Spleen (tissue), 11 donors: Measurements from ENCODE around the gene FBXW8. TPM values are rescaled to one million over a fixed set of nuclear protein-coding genes. Genes with fewer than 3 reads are reported as not detected.

Experiments used
- DNase-seq: peaks from one replicate; pipeline ENCODE4 v3.0.0-alpha.2; 2020
- H3K27ac ChIP-seq, 8 donors: fragments of 200-600 bp; sonication (generic) in 7 of 8; 1 replicate in 4 of 8; 2 replicates in 4 of 8; pipeline versions ENCODE4 v1.5.0 to v1.8.0; 2016 to 2021; ENCODE audit warnings: inconsistent platforms in 4 of 8, mild to moderate bottlenecking in 4 of 8, moderate library complexity in 1 of 8
- H3K27me3 ChIP-seq, 7 donors: fragments of 200-600 bp; sonication (generic) in 6 of 7; replicated peaks in 1 of 7; 1 replicate in 4 of 7; 2 replicates in 3 of 7; pipeline versions ENCODE4 v1.5.0 to v1.8.0; 2016 to 2021; ENCODE audit warnings: inconsistent platforms in 3 of 7, mild to moderate bottlenecking in 1 of 7
- H3K36me3 ChIP-seq, 6 donors: fragments of 200-600 bp; sonication (generic) in 5 of 6; 1 replicate in 4 of 6; 2 replicates in 2 of 6; pipeline versions ENCODE4 v1.5.0 to v1.8.0; 2016 to 2021; ENCODE audit warnings: inconsistent platforms in 2 of 6
- H3K4me1 ChIP-seq, 6 donors: fragments of 200-600 bp; sonication (generic) in 5 of 6; 1 replicate in 3 of 6; 2 replicates in 3 of 6; pipeline versions ENCODE4 v1.5.0 to v1.8.0; 2016 to 2021; ENCODE audit warnings: inconsistent platforms in 3 of 6
- H3K4me3 ChIP-seq, 8 donors: fragments of 200-600 bp; sonication (generic) in 7 of 8; 1 replicate in 4 of 8; 2 replicates in 4 of 8; pipeline versions ENCODE4 v1.5.0 to v1.8.0; 2016 to 2021; ENCODE audit warnings: inconsistent platforms in 4 of 8, mild to moderate bottlenecking in 4 of 8, moderate library complexity in 2 of 8
- H3K9me3 ChIP-seq, 8 donors: fragments of 200-600 bp; sonication (generic) in 7 of 8; 1 replicate in 4 of 8; 2 replicates in 4 of 8; pipeline versions ENCODE4 v1.5.0 to v1.8.0; 2016 to 2021; ENCODE audit warnings: inconsistent platforms in 4 of 8
- POLR2A ChIP-seq, 3 donors: fragments of 450-650 bp; IDR thresholded peaks; one replicate each; pipeline ENCODE4 v1.5.1; 2017; ENCODE audit warnings: antibody characterized with exemption in 3 of 3, mild to moderate bottlenecking in 1 of 3
- POLR2AphosphoS5 ChIP-seq, 3 donors: sonication (generic); formaldehyde crosslinking; IDR thresholded peaks; one replicate each; pipeline ENCODE4 v1.5.1; 2017; ENCODE audit warnings: antibody characterized with exemption in 3 of 3
- WGBS, 5 donors: extraction: QIAGEN DNeasy Blood & Tissue Kit in 3 of 5; methylation state at CpG; one replicate each; pipeline versions ENCODE4 v1.1.5 to v1.1.7; 2013 to 2018; 5-methylcytosine and 5-hydroxymethylcytosine counted together
- intact Hi-C: fragments of 100-400 bp; cut with DNase I; formaldehyde crosslinking; loops from one replicate; pipeline ENCODE4 v1.15.0; 2023; ENCODE audit warnings: low total_unique reads
- polyA plus RNA-seq, 3 donors: library from polyadenylated mRNA; stranded (reverse); fragments of 200-250 nt; gene quantifications; one replicate each; pipeline ENCODE4 v1.2.1, GENCODE V29; 2013
- total RNA-seq, 7 donors: library from RNA; depleted of rRNA in 3 of 7; stranded (reverse); fragments of >200 nt in 3 of 7; fragmentation: NEBNext Ultra II Directional in 4 of 7; extraction: Animal tissue kit (Norgen Biotek cat#: 25700) in 4 of 7; gene quantifications; one replicate each; pipeline versions ENCODE4 v1.1.0 to v1.2.1, GENCODE V29; 2016 to 2021
- TF ChIP-seq, protein P1 (sequence below), 11 experiments: fragments of 200-600 bp in 7 of 11; fragments of 450-650 bp in 4 of 11; sonication (generic) in 4 of 11; IDR thresholded peaks in 8 of 11; conservative IDR thresholded peaks in 3 of 11; 1 replicate in 7 of 11; 2 replicates in 4 of 11; pipeline versions ENCODE4 v1.4.0 to v1.8.0; 2016 to 2021; ENCODE audit warnings: antibody characterized with exemption in 11 of 11, inconsistent platforms in 4 of 11, mild to moderate bottlenecking in 1 of 11
- donor health status: healthy with polysubstance abuse.
- donor health status: DM: no; HTN: no; CAD: no; lungs with moderate emphysema.
- donor health status: DM: no; HTN: no; CAD: no.
- donor health status: Bipolar disorder and iron deficiency.
- donor health status: healthy.
- donor health status: DM: no; HTN: no; CAD: no.
- donor health status: DM: yes; HTN: yes; CAD: no.

Gene FBXW8
- total and polyA plus RNA-seq, 10 donors, result 2.2 to 17.3 (median 11.8) TPM

DNA sequence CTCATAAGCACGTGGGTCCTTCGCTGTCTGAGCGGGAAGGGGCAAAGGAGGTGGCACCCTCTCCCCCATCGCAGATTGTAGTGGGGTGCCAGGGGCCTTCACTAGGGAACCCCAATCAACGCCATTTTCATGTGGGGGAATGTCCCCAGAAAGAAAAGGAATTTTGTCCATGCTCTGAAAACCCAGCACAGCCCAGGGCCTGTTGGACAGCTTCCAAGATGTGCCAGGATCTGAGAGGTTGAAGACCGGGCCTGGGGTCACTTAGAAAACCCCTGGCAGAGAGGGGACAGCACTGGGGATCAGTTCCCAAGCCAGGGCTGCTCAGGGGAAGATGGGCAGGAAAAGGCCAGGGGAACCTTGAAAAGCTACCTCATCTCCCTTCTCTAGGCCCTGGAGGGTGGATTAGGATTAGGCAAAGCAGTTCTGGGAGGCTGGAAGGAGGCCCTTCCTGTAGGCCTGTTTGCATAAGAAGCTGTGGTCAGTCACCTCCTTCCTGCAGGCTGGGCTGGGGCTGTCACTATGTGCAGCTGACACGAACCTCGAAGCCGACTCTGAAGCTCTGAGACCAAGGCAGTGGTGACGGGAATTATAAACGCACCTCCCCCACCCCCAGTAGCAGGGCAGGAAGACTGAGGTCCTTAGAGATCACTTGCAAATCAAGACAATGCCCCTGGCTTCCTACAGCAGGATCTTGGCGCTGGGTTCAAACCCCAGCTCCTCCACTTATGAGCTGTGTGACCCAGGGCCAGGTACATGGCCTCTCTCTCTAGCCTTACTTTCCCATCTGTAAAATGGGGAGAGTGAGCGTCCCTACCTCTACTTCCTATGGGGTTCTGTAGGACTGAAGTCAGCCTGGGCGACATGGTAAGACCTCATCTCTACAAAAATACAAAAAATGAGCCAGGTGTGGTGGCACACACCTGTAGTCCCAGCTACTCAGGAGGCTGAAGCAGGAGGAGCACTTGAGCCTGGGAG is 159.5 kb downstream of the FBXW8 start:
- Histone ChIP-seq H3K27me3 (no peaks in the 10 kb centered on the region), H3K27ac (peak overlapping the region in 7 of 8 donors; percentile 4 to 82 (median 76)), H3K9me3 (no peaks in the 10 kb centered on the region), H3K36me3 (peaks cover 0 to 18% (median 0%) of the 10 kb centered on the region in 6 donors), H3K4me1 (peaks cover 0 to 63% (median 15%) of the 10 kb centered on the region in 6 donors), H3K4me3 (peak overlapping the region in 1 of 8 donors; percentile 13)
- intact Hi-C loops, result no loop called here
- WGBS, 5 donors, result 50 to 73% (median 61%) methylated on average over 11 to 14 of the region's 14 CpGs
- TF ChIP-seq, protein P1, sequence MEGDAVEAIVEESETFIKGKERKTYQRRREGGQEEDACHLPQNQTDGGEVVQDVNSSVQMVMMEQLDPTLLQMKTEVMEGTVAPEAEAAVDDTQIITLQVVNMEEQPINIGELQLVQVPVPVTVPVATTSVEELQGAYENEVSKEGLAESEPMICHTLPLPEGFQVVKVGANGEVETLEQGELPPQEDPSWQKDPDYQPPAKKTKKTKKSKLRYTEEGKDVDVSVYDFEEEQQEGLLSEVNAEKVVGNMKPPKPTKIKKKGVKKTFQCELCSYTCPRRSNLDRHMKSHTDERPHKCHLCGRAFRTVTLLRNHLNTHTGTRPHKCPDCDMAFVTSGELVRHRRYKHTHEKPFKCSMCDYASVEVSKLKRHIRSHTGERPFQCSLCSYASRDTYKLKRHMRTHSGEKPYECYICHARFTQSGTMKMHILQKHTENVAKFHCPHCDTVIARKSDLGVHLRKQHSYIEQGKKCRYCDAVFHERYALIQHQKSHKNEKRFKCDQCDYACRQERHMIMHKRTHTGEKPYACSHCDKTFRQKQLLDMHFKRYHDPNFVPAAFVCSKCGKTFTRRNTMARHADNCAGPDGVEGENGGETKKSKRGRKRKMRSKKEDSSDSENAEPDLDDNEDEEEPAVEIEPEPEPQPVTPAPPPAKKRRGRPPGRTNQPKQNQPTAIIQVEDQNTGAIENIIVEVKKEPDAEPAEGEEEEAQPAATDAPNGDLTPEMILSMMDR (IDR thresholded peaks at IDR 0.05 in 8 of 11, conservative IDR thresholded peaks at IDR 0.05 in 3 of 11), result no peak
- peak in 2 of 3 donors; percentile 9 to 24 for TF ChIP-seq POLR2AphosphoS5 (IDR thresholded peaks at IDR 0.05)
- peak; percentile 85 for DNase-seq

GRCh38 chr12:117071009-117071408 is 160.3 kb downstream of the FBXW8 start:
- no peak for TF ChIP-seq POLR2A (IDR thresholded peaks at IDR 0.05)
- no peak for TF ChIP-seq POLR2AphosphoS5 (IDR thresholded peaks at IDR 0.05)
- TF ChIP-seq, protein P1 (IDR thresholded peaks at IDR 0.05 in 8 of 11, conservative IDR thresholded peaks at IDR 0.05 in 3 of 11), result no peak
- Histone ChIP-seq H3K36me3 (peaks cover 0 to 18% (median 0%) of the 10 kb centered on the region in 6 donors), H3K27ac (peak overlapping the region in 7 of 8 donors; percentile 4 to 82 (median 76)), H3K27me3 (no peaks in the 10 kb centered on the region), H3K4me3 (peak overlapping the region in 1 of 8 donors; percentile 5), H3K4me1 (peaks cover 0 to 55% (median 15%) of the 10 kb centered on the region in 6 donors), H3K9me3 (no peaks in the 10 kb centered on the region)
- no peak for DNase-seq
- whole genome bisulfite sequencing, 5 donors, result 48 to 92% (median 79%) methylated on average over 5 of the region's 5 CpGs
- intact Hi-C loops, result no loop called here

GRCh38 chr12:117072106-117072505 is 161.4 kb downstream of the FBXW8 start:
- no peak for TF ChIP-seq POLR2AphosphoS5 (IDR thresholded peaks at IDR 0.05)
- TF ChIP-seq POLR2A (IDR thresholded peaks at IDR 0.05), result no peak
- TF ChIP-seq, protein P1 (IDR thresholded peaks at IDR 0.05 in 8 of 11, conservative IDR thresholded peaks at IDR 0.05 in 3 of 11), result no peak
- intact Hi-C loops, result no loop called here
- Histone ChIP-seq H3K36me3 (peaks cover 0 to 18% (median 0%) of the 10 kb centered on the region in 6 donors), H3K27ac (no peak overlapping the region), H3K4me1 (peaks cover 0 to 59% (median 17%) of the 10 kb centered on the region in 6 donors), H3K27me3 (no peaks in the 10 kb centered on the region), H3K4me3 (no peak overlapping the region), H3K9me3 (no peaks in the 10 kb centered on the region)
- WGBS, 5 donors, result 85 to 95% (median 91%) methylated on average over 5 of the region's 5 CpGs
- DNase-seq, result no peak
